Heart right ventricle (tissue), 16 donors: Measurements from ENCODE around the gene ROCK2. TPM values are rescaled to one million over a fixed set of nuclear protein-coding genes. Genes with fewer than 3 reads are reported as not detected.

Experiments
- ATAC-seq, 8 donors: fragments of 200-7000 bp; cut with Tn5 transposase; one replicate each; pipeline ENCODE4 v1.9.1; 2020; ENCODE audit warnings: mild to moderate bottlenecking in 8 of 8, moderate library complexity in 8 of 8, moderate number of reproducible peaks in 1 of 8
- DNase-seq, 2 donors: peaks; one replicate each; pipeline ENCODE4 v3.0.0-alpha.2; 2020
- H3K27ac ChIP-seq, 10 donors: fragments of 200-600 bp; sonication (generic) in 2 of 10; one replicate each; pipeline versions ENCODE4 v1.5.0 to v1.8.0; 2020 to 2022; ENCODE audit warnings: mild to moderate bottlenecking in 3 of 10
- H3K27me3 ChIP-seq, 7 donors: fragments of 200-600 bp; one replicate each; pipeline ENCODE4 v1.8.0; 2021 to 2022; ENCODE audit warnings: mild to moderate bottlenecking in 2 of 7
- H3K36me3 ChIP-seq, 9 donors: fragments of 200-600 bp; sonication (generic) in 1 of 9; one replicate each; pipeline versions ENCODE4 v1.5.0 to v1.8.0; 2020 to 2022; ENCODE audit warnings: mild to moderate bottlenecking in 2 of 9
- H3K4me1 ChIP-seq, 9 donors: fragments of 200-600 bp; sonication (generic) in 1 of 9; one replicate each; pipeline versions ENCODE4 v1.5.0 to v1.8.0; 2020 to 2022; ENCODE audit warnings: mild to moderate bottlenecking in 4 of 9
- H3K4me3 ChIP-seq, 10 donors: fragments of 200-600 bp; sonication (generic) in 2 of 10; one replicate each; pipeline versions ENCODE4 v1.5.0 to v1.8.0; 2020 to 2022; ENCODE audit warnings: mild to moderate bottlenecking in 7 of 10, moderate library complexity in 2 of 10
- H3K9me3 ChIP-seq, 11 donors: fragments of 200-600 bp in 10 of 11; sonication (generic) in 2 of 11; one replicate each; pipeline versions ENCODE4 v1.5.0 to v1.8.0; 2013 to 2022; ENCODE audit warnings: mild to moderate bottlenecking in 2 of 11, control low read depth in 1 of 11, moderate library complexity in 1 of 11
- WGBS, 2 donors: extraction: QIAGEN DNeasy Blood & Tissue Kit; methylation state at CpG; one replicate each; pipeline ENCODE4 v1.1.7; 2013; ENCODE audit warnings: inconsistent platforms in 1 of 2; 5-methylcytosine and 5-hydroxymethylcytosine counted together
- intact Hi-C, 10 donors: fragments of 100-400 bp; cut with DNase I; formaldehyde crosslinking; loops; one replicate each; pipeline versions ENCODE4 v1.11.1 to v1.14.2; 2022
- polyA plus RNA-seq, 2 donors: library from polyadenylated mRNA; stranded (reverse); fragments of 200-250 nt; gene quantifications; one replicate each; pipeline ENCODE4 v1.2.3, GENCODE V29; 2013
- total RNA-seq, 10 donors: library from RNA; stranded (reverse); fragmentation: NEBNext Ultra II Directional in 3 of 10; extraction: Animal tissue kit (Norgen Biotek cat#: 25700) in 3 of 10; gene quantifications; one replicate each; pipeline versions ENCODE4 v1.2.1 to v1.2.4, GENCODE V29; 2021 to 2023
- TF ChIP-seq, protein P1 (sequence below), 9 donors: fragments of 200-600 bp; sonication (generic) in 2 of 9; IDR thresholded peaks; one replicate each; pipeline versions ENCODE4 v1.5.0 to v1.8.0; 2021 to 2022; ENCODE audit warnings: antibody characterized with exemption in 9 of 9, mild to moderate bottlenecking in 5 of 9, moderate library complexity in 1 of 9
- donor health status: Arrhythmogenic right ventricular cardiomyopathy.
- donor health status: ischemic (EF 13 %, LVEDD 7.1; RV severe dilation, severe dysfunction).
- donor health status: healthy with polysubstance abuse.
- donor health status: DM: no; HTN: yes; CAD: no.
- donor health status: DM: no; HTN: no; CAD: no.
- donor health status: ischemic (EF 25% LVEDD 6.9; RV normal size, moderate dysfunction).
- donor health status: ischemic (EF 25% LVEDD 5.7; RV mildly dilated, moderate dysfunction).
- donor health status: healthy.
- donor health status: DM: yes; HTN: yes; CAD: no.
- donor health status: Ischemic cardiomyopathy.
- donor health status: ischemic (EF 35%, LVEDD 5.7; RV mildly dilated, moderate dysfunction).
- donor health status: nonischemic (EF 11% LVEDD 7.7; RV severe dilation, severe dysfunction).
- donor health status: DM: yes; HTN: yes; CAD: no.
- donor health status: PGD.
- donor health status: ischemic (EF 29% LVEDD 5.4; RV normal size, mild dysfunction).
- donor health status: nonischemic (EF 23%, LVEDD 6.1; RV moderate dilation, normal function).

The ROCK2 gene
- total and polyA plus RNA-seq, 12 donors: 6.9 to 51.8 (median 36.5) TPM

DNA sequence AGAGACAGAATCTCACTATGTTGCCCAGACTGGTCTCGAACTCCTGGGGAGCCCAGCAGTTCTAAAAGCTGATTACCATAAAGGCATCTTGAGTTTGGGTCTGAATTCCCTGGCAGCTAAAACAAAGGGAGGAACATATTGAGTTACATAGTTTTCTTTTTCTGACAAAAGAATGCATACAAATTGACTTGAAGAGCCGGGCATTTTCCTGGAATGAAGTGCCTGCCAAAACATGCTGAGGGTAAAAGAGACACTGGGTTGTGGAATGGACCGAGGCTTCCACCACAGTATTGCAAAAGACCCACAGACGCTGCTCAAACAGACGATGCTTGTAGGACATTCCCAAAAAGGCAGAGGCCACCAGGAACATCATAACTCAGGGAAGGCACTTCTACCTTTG lies 35.1 kb upstream of the ROCK2 start:
- H3K9me3 ChIP-seq: no peaks in the 10 kb centered on the region
- 77 to 86% methylated on average over 5 of the region's 5 CpGs for WGBS, 2 donors
- intact Hi-C loops: loop anchor here in 1 of 10 donors (5.0 kb wide), 1 partner anchor 37 kb away; the partner anchor contains the start of gene ROCK2
- ATAC-seq (no peak), DNase-seq (no peak)
- H3K36me3 ChIP-seq: no peaks in the 10 kb centered on the region
- H3K4me3 ChIP-seq: no peak overlapping the region
- peaks cover 6 to 33% (median 19%) of the 10 kb centered on the region in 9 donors for H3K4me1 ChIP-seq
- no peak overlapping the region for H3K27ac ChIP-seq
- H3K27me3 ChIP-seq: no peaks in the 10 kb centered on the region
- TF ChIP-seq, protein P1, sequence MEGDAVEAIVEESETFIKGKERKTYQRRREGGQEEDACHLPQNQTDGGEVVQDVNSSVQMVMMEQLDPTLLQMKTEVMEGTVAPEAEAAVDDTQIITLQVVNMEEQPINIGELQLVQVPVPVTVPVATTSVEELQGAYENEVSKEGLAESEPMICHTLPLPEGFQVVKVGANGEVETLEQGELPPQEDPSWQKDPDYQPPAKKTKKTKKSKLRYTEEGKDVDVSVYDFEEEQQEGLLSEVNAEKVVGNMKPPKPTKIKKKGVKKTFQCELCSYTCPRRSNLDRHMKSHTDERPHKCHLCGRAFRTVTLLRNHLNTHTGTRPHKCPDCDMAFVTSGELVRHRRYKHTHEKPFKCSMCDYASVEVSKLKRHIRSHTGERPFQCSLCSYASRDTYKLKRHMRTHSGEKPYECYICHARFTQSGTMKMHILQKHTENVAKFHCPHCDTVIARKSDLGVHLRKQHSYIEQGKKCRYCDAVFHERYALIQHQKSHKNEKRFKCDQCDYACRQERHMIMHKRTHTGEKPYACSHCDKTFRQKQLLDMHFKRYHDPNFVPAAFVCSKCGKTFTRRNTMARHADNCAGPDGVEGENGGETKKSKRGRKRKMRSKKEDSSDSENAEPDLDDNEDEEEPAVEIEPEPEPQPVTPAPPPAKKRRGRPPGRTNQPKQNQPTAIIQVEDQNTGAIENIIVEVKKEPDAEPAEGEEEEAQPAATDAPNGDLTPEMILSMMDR (IDR thresholded peaks at IDR 0.05): no peak

DNA sequence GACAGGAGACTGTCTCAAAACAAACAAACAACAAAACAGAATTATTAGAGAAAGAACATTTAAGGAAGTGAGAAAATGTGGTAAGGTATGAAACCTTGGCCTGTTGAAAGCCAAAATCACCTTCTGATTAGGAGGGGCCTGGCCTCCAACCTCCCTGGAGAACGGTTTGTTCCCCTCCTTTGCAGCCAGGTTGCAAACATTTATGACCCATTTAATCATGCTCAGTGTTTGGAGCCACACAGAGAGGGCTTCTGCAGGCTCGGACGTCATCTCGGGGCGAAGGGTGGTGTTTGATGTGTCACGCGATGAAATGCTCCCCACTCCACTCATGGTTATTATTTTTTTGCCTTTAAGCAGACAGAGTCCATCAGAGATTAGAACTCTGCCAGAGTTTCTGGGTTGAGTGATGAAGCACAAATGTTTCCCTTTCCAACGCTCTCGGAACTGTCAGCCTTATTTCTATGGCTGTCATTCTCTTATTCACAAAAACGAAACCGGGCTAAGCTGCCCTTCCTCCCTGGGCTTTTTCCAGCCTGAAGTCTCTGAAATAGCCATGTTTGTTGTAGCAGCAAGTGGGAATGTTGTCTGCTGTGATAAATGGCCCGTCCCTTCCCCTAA lies 33.6 kb upstream of the ROCK2 start:
- H3K27ac ChIP-seq: peak overlapping the region; percentile 21 to 78 (median 70)
- H3K27me3 ChIP-seq: no peaks in the 10 kb centered on the region
- ATAC-seq: peak in 4 of 8 donors; percentile 11 to 57 (median 28)
- WGBS, 2 donors: 37 to 42% methylated on average over 12 of the region's 12 CpGs
- TF ChIP-seq, protein P1 (IDR thresholded peaks at IDR 0.05): no peak
- H3K4me3 ChIP-seq: peak overlapping the region in 6 of 10 donors; percentile 5 to 40 (median 30)
- no peaks in the 10 kb centered on the region for H3K36me3 ChIP-seq
- DNase-seq: peak in 1 of 2 donors; percentile 33
- H3K4me1 ChIP-seq: peaks cover 6 to 48% (median 27%) of the 10 kb centered on the region in 9 donors
- intact Hi-C loops: loop anchor here in 1 of 10 donors (5.0 kb wide), 1 partner anchor 36 kb away; the partner anchor contains the start of gene ROCK2
- H3K9me3 ChIP-seq: no peaks in the 10 kb centered on the region

DNA sequence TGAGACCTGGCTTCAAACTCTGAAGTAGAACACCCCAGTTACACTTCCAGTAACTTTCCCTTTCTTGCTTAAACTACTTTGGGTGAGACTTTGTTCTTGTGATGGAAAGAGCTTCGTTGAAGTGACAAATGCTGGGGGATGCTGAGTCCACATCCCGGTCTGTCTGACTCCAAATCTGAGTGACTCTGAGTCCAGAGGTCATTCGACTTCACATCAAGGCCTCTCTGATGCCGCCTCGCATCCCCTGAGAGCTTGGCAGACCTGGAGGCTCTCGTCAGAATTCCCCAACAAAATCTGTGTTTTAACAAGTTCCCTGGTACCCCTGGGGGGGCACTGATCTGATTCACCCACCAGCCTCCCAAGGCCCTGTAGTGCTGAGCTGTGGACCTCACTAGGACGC lies 31.6 kb upstream of the ROCK2 start:
- peak overlapping the region in 6 of 10 donors; percentile 52 to 88 (median 74) for H3K27ac ChIP-seq
- 93 to 97% methylated on average over 7 of the region's 7 CpGs for WGBS, 2 donors

DNA sequence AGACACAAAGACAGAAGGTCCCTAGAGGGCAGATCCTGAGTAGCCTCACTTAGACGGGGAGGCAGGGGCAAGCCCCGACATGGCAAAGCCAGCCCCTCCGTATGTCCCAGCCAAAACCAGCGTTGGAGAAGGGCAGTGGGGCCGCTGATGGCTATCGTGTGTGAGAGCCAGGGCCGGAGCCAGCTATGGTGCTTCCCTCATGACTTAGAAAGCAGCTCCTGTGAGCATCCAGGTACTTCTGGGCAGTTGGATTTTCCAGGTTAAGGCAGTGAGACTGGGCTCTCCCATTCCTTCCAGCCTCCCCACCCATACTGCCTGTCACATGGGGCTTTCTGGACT lies 31.2 kb upstream of the ROCK2 start:
- H3K9me3 ChIP-seq: no peaks in the 10 kb centered on the region
- H3K27ac ChIP-seq: peak overlapping the region in 7 of 10 donors; percentile 58 to 88 (median 83)
- ATAC-seq (peak in 3 of 8 donors; percentile 11 to 32 (median 16)), DNase-seq (no peak)
- no peaks in the 10 kb centered on the region for H3K36me3 ChIP-seq
- peaks cover 6 to 48% (median 27%) of the 10 kb centered on the region in 9 donors for H3K4me1 ChIP-seq
- TF ChIP-seq, protein P1 (IDR thresholded peaks at IDR 0.05): no peak
- 78 to 82% methylated on average over 7 of the region's 7 CpGs for WGBS, 2 donors
- intact Hi-C loops: loop anchor here in 1 of 10 donors (5.0 kb wide), 1 partner anchor 33 kb away; the partner anchor contains the start of gene ROCK2
- H3K27me3 ChIP-seq: no peaks in the 10 kb centered on the region
- H3K4me3 ChIP-seq: no peak overlapping the region

More for the DNA sequence above, 31.6 kb upstream of the ROCK2 start:
- Histone ChIP-seq H3K36me3 (no peaks in the 10 kb centered on the region), H3K9me3 (no peaks in the 10 kb centered on the region), H3K27me3 (no peaks in the 10 kb centered on the region), H3K4me3 (no peak overlapping the region), H3K4me1 (peaks cover 6 to 48% (median 27%) of the 10 kb centered on the region in 9 donors)
- DNase-seq: no peak
- ATAC-seq: no peak
- intact Hi-C loops: loop anchor here in 1 of 10 donors (5.0 kb wide), 1 partner anchor 34 kb away; the partner anchor contains the start of gene ROCK2
- TF ChIP-seq, protein P1 (IDR thresholded peaks at IDR 0.05): no peak
